SK-N-MC (cell line): ENCODE results near the gene FBXL14.
"Not testable (repeated sequence)": the region's sequence is repeated elsewhere in the genome, so short reads cannot be mapped to it uniquely, and the experiment has no call there.

Experiments
- DNase-seq: peaks from one replicate; pipeline ENCODE4 v3.0.0-alpha.2; 2011; ENCODE audit warnings: low read depth, low spot score
- H3K27ac ChIP-seq: fragments of 200-600 bp; sonication (generic); 2 replicates; pipeline ENCODE4 v1.5.1; 2016; ENCODE audit warnings: mixed run types
- H3K36me3 ChIP-seq: fragments of 200-600 bp; sonication (generic); 2 replicates; pipeline ENCODE4 v1.6.1; 2017; ENCODE audit warnings: antibody characterized with exemption, low read length, mixed read lengths; ENCODE audit not compliant: insufficient read depth
- H3K4me3 ChIP-seq: fragments of 200-600 bp; sonication (generic); 2 replicates; pipeline ENCODE4 v1.5.1; 2016
- H3K9ac ChIP-seq: fragments of 200-600 bp; sonication (generic); 2 replicates; pipeline ENCODE4 v1.8.0; 2017; ENCODE audit warnings: mixed run types, mixed read lengths; ENCODE audit not compliant: insufficient read length
- H3K9me3 ChIP-seq: fragments of 200-600 bp; sonication (generic); 2 replicates; pipeline ENCODE4 v1.6.1; 2017; ENCODE audit warnings: low read depth, mild to moderate bottlenecking, antibody characterized with exemption, low read length, moderate library complexity, mixed read lengths
- EZH2 ChIP-seq: fragments of 200-600 bp; sonication (generic); IDR thresholded peaks from one replicate; pipeline ENCODE4 v1.6.1; 2017; ENCODE audit warnings: antibody characterized with exemption
- FOXP2 ChIP-seq: optimal IDR thresholded peaks from 2 replicates; pipeline ENCODE3; 2011; ENCODE audit warnings: mild to moderate bottlenecking, moderate library complexity; ENCODE audit not compliant: insufficient read depth; ENCODE audit errors: extremely low read length, control extremely low read depth
- POLR2AphosphoS5 ChIP-seq: IDR thresholded peaks from 2 replicates; pipeline ENCODE4 v1.6.1; 2012; ENCODE audit warnings: mild to moderate bottlenecking, low read depth, low read length, borderline replicate concordance

FBXL14 gene

GRCh38 chr12:1559676-1560091, 34.7 kb downstream of the FBXL14 start:
- Histone ChIP-seq H3K9ac (no peak overlapping the region), H3K9me3 (no peaks in the 10 kb centered on the region), H3K27ac (no peak overlapping the region), H3K4me3 (no peak overlapping the region), H3K36me3 (no peaks in the 10 kb centered on the region)
- TF ChIP-seq POLR2AphosphoS5 (no peak), EZH2 (no peak), FOXP2 (no peak)
- DNase-seq, result no peak

- not testable (repeated sequence) for H3K9ac ChIP-seq, DNase-seq, H3K27ac ChIP-seq, H3K36me3 ChIP-seq, H3K4me3 ChIP-seq, H3K9me3 ChIP-seq
These were observed 36.3 kb downstream of the FBXL14 start for GRCh38 chr12:1558108-1558507.

GRCh38 chr12:1553987-1554982, 40.1 kb downstream of the FBXL14 start:
- Histone ChIP-seq H3K36me3 (no peaks in the 10 kb centered on the region), H3K9ac (no peak overlapping the region), H3K9me3 (no peaks in the 10 kb centered on the region), H3K4me3 (no peak overlapping the region), H3K27ac (no peak overlapping the region)
- DNase-seq, result no peak
- no peak for TF ChIP-seq FOXP2
- TF ChIP-seq EZH2, result no peak
- TF ChIP-seq POLR2AphosphoS5, result no peak

GRCh38 chr12:1553536-1553935, 40.8 kb downstream of the FBXL14 start:
- Histone ChIP-seq H3K9ac (no peak overlapping the region), H3K27ac (no peak overlapping the region)

GRCh38 chr12:1552911-1553491, 41.4 kb downstream of the FBXL14 start:
- H3K36me3 ChIP-seq, result no peaks in the 10 kb centered on the region
- H3K27ac ChIP-seq, result no peak overlapping the region
- no peak for DNase-seq
- no peak overlapping the region for H3K9ac ChIP-seq
- no peaks in the 10 kb centered on the region for H3K9me3 ChIP-seq
- no peak overlapping the region for H3K4me3 ChIP-seq
- no peak for TF ChIP-seq POLR2AphosphoS5
- TF ChIP-seq EZH2, result no peak
- TF ChIP-seq FOXP2, result no peak

More at GRCh38 chr12:1553536-1553935, 40.8 kb downstream of the FBXL14 start:
- Histone ChIP-seq H3K4me3 (no peak overlapping the region), H3K36me3 (no peaks in the 10 kb centered on the region), H3K9me3 (no peaks in the 10 kb centered on the region)
- TF ChIP-seq POLR2AphosphoS5 (no peak), FOXP2 (no peak), EZH2 (no peak)
- no peak for DNase-seq

GRCh38 chr12:1552171-1552570, 42.2 kb downstream of the FBXL14 start:
- Histone ChIP-seq H3K9me3 (no peaks in the 10 kb centered on the region), H3K4me3 (no peak overlapping the region), H3K9ac (no peak overlapping the region), H3K36me3 (no peaks in the 10 kb centered on the region), H3K27ac (no peak overlapping the region)
- DNase-seq, result no peak
- TF ChIP-seq EZH2 (no peak), POLR2AphosphoS5 (no peak), FOXP2 (no peak)

- Histone ChIP-seq H3K4me3 (no peak overlapping the region), H3K9ac (no peak overlapping the region), H3K36me3 (no peaks in the 10 kb centered on the region), H3K9me3 (no peaks in the 10 kb centered on the region), H3K27ac (no peak overlapping the region)
- no peak for TF ChIP-seq POLR2AphosphoS5
- TF ChIP-seq EZH2, result no peak
- no peak for TF ChIP-seq FOXP2
- DNase-seq, result no peak
These were observed 42.9 kb downstream of the FBXL14 start for GRCh38 chr12:1551496-1551895.

- no peak for DNase-seq
- Histone ChIP-seq H3K27ac (no peak overlapping the region), H3K36me3 (no peaks in the 10 kb centered on the region), H3K9ac (no peak overlapping the region), H3K4me3 (no peak overlapping the region), H3K9me3 (no peaks in the 10 kb centered on the region)
- TF ChIP-seq POLR2AphosphoS5 (no peak), FOXP2 (no peak), EZH2 (no peak)
These were observed 47.3 kb downstream of the FBXL14 start for GRCh38 chr12:1546931-1547640.
